ENCODE results near the gene CCDC73.
"Not testable (repeated sequence)": the region's sequence is repeated elsewhere in the genome, so short reads cannot be mapped to it uniquely, and the experiment has no call there.

Gene CCDC73

DNA sequence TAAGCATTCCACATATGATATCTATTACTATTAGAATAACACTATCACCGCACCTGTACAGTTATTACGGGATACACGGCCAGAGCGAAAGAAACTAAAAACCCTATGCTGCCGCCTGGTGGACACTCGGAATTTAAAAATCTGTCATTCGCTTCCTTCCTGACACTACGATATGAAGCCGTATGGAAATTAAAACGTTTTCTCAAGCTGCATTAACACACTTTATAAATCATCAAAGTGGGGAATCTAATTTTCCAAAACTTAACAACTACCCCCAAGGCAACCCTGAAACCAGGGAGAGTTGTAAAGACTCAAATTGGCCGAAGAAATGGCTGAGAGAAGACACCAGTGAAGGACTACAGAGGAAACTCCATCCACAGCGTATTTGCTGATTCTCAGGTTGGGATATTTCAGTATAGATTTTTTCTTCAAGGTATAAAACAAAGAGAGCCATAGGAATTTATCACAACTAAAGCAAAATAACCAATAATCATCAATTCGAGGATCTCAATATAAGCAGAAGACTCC lies 1.4 kb downstream of the CCDC73 start:
- peak; percentile 87 for FAIRE-seq

DNA sequence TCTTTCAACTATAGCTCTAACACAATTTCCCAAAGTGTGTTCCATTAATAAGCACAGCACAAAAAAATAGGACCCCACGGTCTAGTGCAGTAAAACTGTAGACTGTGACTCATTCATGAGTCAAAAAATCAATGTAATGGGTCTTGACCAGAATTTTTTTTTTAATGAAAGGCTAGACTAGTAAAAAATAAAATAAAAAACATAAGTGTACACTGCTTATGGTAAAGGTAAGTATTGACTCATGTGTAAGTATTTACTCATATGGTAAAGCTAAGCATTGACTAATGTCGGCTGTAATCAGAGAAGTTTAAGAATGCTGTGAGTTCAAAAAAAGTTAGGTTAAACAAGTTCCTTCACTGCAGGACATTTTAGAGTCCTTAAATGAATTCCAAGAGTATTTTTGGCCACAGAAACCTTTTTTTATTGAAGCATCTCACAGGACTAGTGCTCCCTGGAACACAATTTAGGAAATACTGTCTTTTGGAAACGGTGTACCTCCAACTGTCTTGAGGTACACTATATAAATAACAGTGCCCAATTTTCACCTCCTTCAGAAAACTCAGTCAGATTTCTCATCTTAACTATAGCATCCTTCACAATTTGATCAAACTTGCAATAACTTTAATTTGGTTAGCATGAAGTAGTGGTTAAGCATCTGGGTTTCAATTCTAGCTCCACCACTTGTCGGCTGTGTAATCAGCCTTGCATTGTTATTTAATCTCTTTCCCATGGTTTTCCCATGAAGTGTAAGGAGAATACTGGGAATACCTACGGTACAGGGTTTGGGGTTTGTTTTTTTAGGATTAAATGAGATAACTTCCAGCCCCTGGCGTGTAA lies 2.1 kb downstream of the CCDC73 start:
- no peak for FAIRE-seq

DNA sequence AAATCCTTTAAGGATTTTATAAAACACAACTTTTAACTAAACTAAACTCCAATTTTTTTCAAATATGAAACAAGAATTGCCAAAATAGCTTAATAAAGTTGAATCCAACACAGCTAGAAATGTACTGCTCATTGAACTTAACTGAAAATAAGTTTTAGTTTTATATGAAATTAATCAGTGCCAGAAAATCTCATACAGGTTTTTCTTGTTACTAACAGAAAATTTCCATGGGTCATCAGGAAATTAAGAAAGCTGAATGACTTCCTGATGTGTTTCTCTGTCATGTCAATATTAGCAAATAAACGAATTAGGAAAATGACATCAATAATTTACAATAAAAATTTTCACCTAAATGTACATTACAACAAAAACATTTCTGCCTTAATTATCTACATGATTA lies 3.5 kb downstream of the CCDC73 start:
- FAIRE-seq, result no peak

DNA sequence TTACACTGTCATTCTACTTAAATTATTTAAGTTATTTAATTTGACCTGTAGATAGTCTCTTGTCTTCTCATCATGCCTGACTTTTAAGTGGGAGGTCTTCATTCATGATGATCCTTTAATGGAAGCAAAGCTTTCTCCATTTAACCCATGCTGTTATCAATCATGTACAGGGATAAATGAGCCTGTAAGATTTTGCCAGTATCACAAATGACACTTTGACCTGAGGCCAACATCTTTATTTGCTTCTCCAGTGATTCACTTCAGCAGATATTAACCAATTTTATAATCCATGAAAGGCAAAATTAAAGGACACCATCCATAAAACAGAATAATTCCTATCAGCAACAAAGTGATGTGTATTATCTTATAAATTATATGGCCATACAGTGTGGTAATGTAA lies 7.7 kb downstream of the CCDC73 start:
- FAIRE-seq, result no peak

DNA sequence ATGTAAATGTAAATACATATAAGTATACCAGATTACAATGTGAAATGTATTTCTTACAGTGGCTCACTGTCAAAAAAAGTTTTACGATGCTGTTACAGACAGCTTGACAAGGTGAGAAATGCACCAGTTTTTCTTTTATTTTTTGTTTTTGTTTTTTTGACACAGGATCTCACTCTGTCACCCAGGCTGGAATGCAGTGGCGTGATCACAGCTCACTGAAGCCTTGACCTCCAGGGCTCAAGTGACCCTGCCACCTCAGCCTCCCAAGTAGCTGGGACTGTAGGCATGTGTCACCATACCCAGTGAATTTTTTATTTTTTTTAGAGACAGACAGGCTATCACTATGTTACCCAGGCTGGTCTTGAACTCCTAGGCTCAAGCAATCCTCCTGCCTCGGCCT lies 9.2 kb downstream of the CCDC73 start:
- no peak for FAIRE-seq

DNA sequence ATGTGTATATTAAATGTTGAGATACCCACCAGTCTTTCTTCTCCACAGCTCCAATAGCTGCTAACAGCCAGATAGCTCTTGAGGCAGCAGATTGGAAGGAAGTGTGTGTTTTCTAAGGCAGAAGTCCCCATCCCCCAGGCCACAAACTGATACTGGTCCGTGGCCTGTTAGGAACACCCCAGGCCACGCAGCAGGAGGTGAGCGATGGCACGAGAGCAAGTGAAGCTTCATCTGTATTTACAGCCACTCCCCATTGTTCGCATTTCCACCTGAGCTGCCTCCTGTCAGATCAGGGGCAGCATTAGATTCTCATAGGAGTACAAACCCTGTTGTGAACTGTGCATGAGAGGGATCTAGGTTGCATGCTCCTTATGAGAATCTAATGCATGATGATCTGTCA lies 12.7 kb downstream of the CCDC73 start:
- no peak for FAIRE-seq

DNA sequence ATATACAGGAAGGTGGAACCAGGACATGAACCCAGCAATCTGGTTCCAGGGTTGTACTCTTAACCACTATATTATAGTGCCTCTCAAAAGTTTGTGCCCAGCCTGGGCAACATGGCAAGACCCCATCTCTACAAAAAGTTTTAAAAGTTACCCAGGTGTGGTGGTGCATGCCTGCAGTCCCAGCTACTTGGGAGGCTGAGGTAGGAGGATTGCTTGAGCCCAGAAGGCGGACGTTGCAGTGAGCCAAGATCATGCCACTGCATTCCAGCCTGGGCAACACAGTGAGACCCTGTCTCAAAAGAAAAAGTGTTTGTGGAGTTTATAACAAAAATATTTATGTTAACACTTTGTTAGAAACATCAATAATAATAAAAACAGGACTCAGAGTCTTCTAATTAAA lies 13.6 kb downstream of the CCDC73 start:
- not testable (repeated sequence) for FAIRE-seq

DNA sequence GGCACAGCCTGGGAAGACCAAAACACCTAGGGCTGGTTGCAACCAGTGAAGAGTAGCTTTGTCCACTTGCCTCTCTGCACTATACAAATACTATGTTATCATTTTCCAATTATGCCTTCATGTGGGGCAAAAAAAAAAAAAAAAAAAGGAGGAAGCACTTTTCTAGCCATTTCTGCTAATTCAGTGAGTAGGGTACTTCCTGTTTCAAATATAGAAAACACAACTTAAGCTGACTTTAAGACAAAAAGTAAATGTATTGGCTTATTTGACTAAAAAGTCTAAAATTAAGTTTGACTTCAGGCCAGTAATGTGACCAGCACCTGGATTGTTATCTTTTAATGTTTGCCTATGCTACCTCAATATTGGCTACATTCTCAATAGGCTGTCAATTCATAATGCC lies 15.3 kb downstream of the CCDC73 start:
- FAIRE-seq, result no peak

DNA sequence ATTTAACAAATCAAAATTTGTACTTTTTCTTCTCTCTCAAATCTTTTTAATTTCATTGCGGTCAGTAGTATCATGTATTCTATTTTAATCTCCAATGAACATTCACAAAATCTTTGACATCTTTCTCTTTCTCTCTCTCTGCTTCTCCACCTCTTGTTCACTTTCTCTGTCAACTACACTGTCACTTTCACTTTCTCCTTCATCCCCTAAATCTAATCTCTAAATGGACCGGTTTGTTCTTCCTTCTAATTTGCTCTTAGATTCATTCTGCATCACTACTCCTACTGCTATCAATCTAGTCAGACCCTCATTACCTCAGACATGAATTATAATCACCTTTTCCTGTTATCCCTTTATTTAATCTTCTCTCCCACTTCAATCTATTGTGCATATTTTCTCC lies 18.6 kb downstream of the CCDC73 start:
- FAIRE-seq, result peak; percentile 85

DNA sequence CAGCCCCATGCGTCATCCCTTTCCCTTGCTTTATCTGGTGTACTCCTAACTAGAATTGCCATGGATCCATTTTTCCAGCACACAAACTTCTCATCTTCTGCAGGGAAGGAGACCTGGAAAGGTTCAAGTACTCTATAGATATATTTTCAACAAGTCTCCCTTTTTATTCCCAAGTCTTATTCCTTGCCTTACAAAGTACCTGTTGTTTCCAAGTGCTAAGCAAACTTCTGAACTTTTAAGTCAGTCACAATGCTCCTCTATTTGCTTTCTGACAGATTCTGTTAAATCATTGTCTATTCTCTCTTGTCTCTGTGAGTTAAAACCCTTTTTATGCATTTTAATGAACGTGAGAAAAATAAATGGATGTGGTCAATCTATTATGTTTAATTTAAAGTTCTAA lies 20.4 kb downstream of the CCDC73 start:
- FAIRE-seq, result no peak

DNA sequence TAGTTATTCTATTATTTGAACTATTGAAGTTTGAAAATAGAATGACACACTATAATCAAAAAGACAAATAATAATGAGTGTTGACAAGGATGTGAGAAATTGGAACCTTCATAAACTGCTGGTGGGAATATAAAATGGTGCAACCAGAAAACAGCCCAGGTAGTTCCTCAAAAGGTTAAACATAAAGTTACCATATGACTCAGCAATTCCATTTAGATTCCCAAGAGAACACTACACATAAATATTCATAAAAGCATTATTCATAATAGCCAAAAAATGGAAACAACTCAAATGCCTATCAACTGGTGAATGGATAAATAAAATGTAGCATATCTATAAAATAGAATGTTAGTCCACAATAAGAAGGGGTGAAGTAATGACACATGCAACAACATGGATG lies 21.7 kb downstream of the CCDC73 start:
- FAIRE-seq, result no peak

DNA sequence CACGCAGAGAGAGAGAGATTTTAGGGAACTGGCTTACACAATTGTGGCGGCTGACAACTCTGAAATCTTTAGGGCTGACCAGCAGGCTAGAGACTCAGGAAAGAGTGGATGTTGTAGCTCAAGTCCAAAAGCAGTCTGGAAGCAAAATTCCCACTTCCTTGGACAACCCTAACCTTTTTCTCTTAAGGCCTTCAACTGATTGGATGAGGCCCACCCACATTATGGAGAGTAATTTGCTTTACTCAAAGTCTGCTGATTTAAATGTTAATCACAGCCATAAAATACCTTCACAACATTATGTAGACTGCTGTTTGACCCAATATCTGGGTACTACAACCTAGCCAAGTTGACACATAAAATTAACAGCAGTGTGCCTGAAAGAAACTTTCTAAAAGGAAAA lies 32.7 kb downstream of the CCDC73 start:
- not testable (repeated sequence) for FAIRE-seq

DNA sequence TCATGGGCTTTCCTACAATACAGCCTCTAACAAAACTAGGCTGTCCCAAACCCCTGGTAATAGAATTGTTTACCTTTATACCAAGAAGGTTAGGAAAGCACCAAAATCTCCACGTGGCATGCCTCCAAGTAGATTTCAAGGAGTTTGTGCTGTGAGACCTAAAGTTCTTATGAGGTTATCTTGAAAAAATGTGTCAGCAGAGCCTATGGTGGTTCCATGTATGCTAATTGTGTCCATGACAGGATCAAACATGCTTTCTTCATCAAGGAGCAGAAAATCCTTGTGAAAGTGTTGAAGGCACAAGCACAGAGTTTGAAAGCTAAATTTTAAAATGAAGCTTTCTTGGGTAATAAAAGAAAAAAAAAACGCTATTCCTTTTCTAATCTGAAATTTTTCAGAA lies 36.2 kb downstream of the CCDC73 start:
- FAIRE-seq, result no peak

DNA sequence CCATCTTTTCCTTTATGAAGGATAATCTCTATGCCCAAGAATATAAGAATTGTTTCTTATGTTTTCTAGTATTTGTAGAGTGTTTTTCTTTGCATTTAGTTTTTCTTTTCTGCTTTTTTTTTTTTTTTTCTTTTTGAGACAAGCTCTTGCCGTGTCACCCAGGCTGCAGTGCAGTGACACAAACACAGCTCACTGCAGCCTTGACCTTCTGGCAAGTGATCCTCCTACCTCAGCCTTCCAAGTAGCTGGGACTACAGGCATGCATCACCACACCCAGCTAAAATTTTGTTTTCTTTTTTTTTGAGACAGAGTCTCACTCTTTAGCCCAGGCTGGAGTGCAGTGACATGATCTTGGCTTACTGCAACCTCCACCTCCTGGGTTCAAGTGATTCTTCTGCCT lies 41.3 kb downstream of the CCDC73 start:
- FAIRE-seq, result not testable (repeated sequence)

DNA sequence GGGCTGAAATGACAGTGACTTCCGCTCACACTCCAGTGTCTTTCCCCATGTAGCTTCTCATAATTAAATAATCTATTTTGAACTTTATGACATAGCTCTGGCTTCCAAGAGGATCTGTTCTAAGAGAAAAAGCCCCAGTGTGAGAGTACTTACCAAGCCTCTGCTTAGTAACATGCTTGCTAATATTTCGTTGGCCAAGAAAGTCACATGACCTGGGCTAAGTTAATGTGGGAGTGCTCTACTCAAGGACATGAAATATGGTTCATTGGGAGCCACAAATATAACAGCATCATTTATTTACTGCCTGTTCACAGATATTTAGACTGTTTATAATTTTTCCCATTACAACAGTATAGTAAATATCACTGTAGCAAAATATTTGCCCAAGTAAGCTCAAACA lies 42.5 kb downstream of the CCDC73 start:
- FAIRE-seq, result no peak

DNA sequence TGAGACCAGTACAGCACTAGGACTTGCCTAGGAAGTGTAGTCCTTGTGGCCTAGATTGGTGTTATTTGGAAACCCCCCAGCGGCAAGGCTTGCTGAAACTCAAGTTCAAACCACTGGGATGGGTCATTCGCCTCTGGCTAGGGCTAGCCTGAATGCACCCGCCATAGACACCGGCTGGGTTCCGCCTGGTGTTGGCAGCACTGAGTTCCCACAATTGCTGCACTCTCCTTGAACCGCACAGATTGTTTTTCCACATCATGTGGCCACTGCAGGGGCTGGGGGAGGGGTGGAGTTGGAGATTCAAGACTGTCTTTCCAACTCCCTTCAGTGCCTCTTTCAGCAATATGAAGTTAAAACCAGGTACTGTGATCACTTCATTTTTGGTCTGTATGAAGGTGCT lies 43.1 kb downstream of the CCDC73 start:
- FAIRE-seq, result no peak

DNA sequence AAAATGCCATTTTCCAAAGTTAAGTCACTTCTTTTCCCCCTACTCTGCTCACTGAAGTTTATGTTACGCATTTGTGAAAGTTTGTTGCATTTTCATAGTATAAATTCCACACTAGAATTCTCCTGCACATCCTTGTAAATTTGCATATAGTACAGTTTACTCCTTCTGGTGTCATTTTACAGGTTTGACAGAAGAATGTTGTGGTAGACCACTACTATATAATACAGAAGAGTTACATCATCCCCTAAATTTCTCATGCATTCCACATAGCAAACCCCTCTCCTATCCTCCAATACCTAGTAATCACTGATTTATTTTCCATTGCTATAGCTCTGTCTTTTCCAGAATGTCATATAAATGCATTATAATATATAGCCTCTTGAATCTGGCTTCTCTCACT lies 64.5 kb downstream of the CCDC73 start:
- FAIRE-seq, result no peak

DNA sequence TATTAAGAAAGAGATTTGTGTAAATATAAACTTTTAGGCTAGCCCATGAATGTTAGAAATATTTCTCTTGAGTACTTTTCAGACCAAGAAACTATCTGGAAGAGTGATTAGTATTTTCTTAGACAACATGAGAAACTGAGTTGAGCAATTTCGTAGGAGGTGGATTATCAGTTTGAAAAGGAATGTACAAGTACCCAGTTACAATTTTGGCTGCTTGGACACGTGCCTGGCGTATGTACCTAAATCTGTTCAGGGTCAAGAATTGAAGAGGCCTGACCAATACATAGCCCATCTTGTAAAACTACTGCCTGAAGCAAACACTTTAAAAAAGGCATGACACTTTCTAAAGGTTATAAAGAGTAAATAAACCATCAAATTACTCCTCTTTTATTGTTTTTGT lies 71.1 kb downstream of the CCDC73 start:
- FAIRE-seq, result no peak

DNA sequence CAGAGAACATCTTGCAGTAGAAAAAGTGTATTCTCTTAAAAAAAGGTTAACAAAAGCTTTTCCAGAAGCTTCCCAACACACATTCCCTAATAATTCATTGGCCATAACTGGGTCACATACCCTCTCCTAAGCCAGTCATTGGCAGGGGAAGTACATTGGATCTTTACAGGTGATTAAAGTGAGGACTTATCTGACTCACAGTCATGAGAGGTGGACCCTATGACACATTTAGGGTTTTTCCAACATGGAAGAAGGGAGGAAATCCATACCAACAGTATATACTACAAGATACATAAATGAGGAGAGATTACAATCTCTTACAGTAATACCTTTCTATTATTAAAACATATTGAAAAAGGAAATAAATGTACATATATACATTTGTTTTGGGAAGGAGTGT lies 72.2 kb downstream of the CCDC73 start:
- FAIRE-seq, result no peak

DNA sequence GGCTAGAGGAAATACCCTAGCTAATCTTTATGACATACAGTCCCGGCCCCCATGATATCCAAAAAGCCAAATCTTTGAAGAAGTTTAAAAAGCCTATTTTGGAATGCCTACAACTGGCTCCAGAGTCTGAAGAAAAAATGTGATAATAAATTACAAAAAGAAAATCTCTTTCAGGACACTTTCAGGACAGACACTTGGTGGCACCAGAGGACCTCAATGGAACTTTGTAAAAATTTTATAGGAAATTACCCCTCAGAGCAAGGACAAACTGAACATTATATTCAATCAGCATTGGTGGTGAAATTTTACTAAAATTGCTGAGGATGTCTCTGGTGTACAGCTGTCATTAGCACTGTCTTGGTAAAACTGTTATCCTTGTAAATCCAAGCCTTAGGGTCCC lies 81.0 kb downstream of the CCDC73 start:
- FAIRE-seq, result peak; percentile 64

DNA sequence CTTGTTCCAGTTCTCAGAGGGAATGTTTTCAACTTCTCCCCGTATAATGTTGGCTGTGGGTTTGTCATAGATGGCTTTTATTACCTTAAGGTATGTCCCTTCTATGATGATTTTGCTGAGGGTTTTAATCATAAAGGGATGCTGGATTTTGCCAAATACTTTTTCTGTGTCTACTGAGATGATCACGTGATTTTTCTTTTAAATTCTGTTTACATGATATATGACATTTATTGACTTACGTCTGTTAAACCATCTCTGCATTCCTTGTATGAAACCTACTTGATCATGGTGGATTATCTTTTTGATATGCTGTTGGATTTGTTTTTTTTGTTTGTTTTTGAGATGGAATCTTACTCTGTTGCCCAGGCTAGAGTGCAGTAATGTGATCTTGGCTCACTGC lies 85.5 kb downstream of the CCDC73 start:
- not testable (repeated sequence) for FAIRE-seq

DNA sequence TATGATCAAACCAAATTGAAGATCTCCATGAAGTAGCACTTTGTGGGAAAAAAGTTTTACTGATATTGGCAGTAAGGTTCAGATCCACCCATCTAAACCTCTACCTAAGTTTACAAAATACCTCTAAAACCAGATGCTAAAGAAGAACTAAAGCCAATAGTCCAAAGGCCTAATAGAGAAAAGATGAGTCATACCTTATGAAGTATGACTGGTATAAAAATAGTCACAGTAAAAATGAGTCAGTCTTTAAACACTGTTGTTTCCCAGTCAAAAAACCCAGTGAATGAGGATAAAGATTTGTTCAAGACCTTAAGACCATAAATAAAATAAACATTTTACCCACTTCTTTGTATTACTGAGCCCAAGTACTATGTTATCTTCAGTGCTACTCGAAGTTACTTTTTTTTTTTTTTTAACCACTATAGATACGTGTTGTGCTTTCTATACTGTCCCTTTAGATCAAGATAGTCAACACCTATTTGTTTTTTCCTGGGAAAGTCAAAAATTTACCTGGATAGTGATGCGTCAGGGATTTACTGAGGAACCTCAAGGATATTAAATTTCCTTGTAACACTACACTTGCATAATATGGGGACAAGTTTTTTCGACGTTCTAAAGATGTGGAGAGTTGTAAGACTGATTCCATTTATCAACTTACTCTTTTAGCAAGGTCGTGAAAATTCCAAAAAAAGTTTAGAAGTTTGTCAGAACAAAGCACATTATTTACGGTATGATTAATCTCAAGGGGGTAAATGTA lies 87.3 kb downstream of the CCDC73 start:
- no peak for FAIRE-seq

DNA sequence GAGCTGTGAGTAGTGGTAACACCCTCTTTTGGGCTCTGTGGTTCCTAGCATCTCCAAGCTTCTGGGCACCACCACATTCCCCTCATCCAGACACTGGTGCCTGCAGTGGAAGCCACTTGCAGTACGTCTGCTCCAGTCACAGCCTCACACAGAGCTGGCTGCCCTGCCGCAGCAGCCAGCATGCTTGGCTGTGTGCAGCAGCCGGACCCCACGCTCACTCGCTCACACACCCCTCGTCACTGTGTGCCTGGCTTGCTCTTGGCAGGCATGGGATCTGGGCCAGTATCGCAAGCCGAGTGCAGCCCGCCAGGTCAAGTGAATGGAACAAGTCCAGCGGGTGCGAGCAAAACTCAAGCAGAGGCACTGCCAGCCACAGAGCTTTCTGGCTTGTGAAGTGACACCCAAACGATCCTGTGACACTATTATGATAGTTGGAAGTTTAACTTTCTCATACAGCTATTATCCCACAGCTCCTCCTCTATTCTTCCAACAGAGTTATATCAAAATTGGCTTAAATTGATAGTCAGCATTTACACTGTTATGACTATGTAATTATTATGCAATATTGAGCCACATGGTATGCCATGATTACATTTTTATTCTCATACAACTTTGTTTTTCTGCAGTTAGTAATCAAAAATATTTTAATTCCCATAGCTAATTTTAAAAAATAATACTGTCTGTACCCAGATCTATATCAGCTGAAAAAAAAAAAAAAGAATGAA lies 89.0 kb downstream of the CCDC73 start:
- FAIRE-seq, result no peak

DNA sequence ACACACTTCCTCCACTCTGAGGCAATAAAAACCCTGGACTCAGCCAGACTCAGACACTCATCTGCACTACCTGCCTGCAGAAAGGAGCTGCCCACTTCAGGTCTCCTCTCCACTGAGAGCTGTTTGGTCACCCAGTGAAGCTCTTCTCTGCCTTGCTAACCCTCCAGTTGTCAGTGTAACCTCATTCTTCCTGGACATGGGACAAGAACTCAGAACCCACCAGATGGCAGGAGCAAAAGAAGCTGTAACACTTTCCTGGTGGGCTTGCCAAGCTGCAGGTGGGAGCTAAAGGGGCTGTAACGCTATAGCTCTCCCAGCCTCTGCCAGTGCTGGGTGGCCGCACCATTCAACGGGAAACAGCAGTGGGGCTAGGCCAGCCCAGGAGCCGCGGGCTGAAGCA lies 89.7 kb downstream of the CCDC73 start:
- FAIRE-seq, result no peak

Measured in A204.1 (cell line).